Caco-2 (cell line): ENCODE results near the gene SYT14. TPM values are rescaled to one million over a fixed set of nuclear protein-coding genes. Genes with fewer than 3 reads are reported as not detected.
"Not testable (repeated sequence)": the region's sequence is repeated elsewhere in the genome, so short reads cannot be mapped to it uniquely, and the experiment has no call there.

Experiments used
- BruUV-seq: library from RNA; stranded (reverse); fragments of 400-500 nt; replicated peaks from 2 replicates; lab custom pipeline; 2021; lab: Mats Ljungman, UMichigan
- CTCF ChIA-PET: fragments of 300-600 bp; sonication (Branson Sonifier 250); formaldehyde crosslinking; loops from one replicate; lab custom pipeline; 2022; ENCODE audit warnings: antibody characterized with exemption; lab: Charles Lee
- POLR2A ChIA-PET: fragments of 300-600 bp; sonication (Branson Sonifier 250); formaldehyde crosslinking; loops from one replicate; lab custom pipeline; 2022; ENCODE audit warnings: antibody characterized with exemption; lab: Charles Lee
- DNase-seq, 2 experiments: peaks; one replicate each; pipeline versions ENCODE4 v3.0.0 to v3.0.0-alpha.2; 2020 to 2022
- H3K27me3 ChIP-seq: replicated peaks from 2 replicates; pipeline ENCODE4 v1.6.0; 2011; ENCODE audit warnings: low read length; ENCODE audit not compliant: control insufficient read depth, insufficient read depth
- H3K36me3 ChIP-seq: 2 replicates; pipeline ENCODE4 v1.5.1; 2011; ENCODE audit warnings: low read length; ENCODE audit not compliant: control insufficient read depth, insufficient read depth
- H3K4me1 ChIP-seq: fragments of 250-450 bp; sonication (Bioruptor Pico); 2 replicates; pipeline ENCODE4 v1.5.1; 2020; ENCODE audit warnings: mild to moderate bottlenecking
- H3K4me3 ChIP-seq: 2 replicates; pipeline ENCODE4 v1.5.1; 2011; ENCODE audit warnings: low read depth, mild to moderate bottlenecking, control low read depth, low read length
- H3K9me3 ChIP-seq: fragments of 250-450 bp; sonication (Bioruptor Pico); 2 replicates; pipeline ENCODE4 v1.5.1; 2020; ENCODE audit warnings: mild to moderate bottlenecking, moderate library complexity
- H3K27ac Mint-ChIP-seq: one replicate; pipeline ENCODE4 v1.8.0; 2022; ENCODE audit warnings: mixed read lengths; ENCODE audit not compliant: unreplicated experiment
- H3K27me3 Mint-ChIP-seq: one replicate; pipeline ENCODE4 v1.8.0; 2022; ENCODE audit warnings: mixed read lengths; ENCODE audit not compliant: insufficient read depth, unreplicated experiment
- H3K36me3 Mint-ChIP-seq: one replicate; pipeline ENCODE4 v1.8.0; 2022; ENCODE audit warnings: mild to moderate bottlenecking, mixed read lengths; ENCODE audit not compliant: insufficient read depth, unreplicated experiment
- H3K4me1 Mint-ChIP-seq: one replicate; pipeline ENCODE4 v1.8.0; 2022; ENCODE audit warnings: low read depth, mixed read lengths; ENCODE audit not compliant: unreplicated experiment
- H3K4me3 Mint-ChIP-seq: one replicate; pipeline ENCODE4 v1.8.0; 2022; ENCODE audit warnings: mild to moderate bottlenecking, moderate library complexity, mixed read lengths; ENCODE audit not compliant: unreplicated experiment
- H3K9me3 Mint-ChIP-seq: one replicate; pipeline ENCODE4 v1.8.0; 2022; ENCODE audit warnings: mixed read lengths; ENCODE audit not compliant: unreplicated experiment
- intact Hi-C: fragments of 100-400 bp; cut with micrococcal nuclease; formaldehyde crosslinking; loops from one replicate; pipeline ENCODE4 v1.10.0; 2022; ENCODE audit not compliant: unreplicated experiment
- total RNA-seq: library from RNA; stranded (reverse); gene quantifications from 2 replicates; pipeline ENCODE4 v1.2.3, GENCODE V29; 2022
- TF ChIP-seq, protein P1 (sequence below), 2 experiments: fragments of 200-600 bp in 1 of 2; IDR thresholded peaks; 1 replicate in 1 of 2; 2 replicates in 1 of 2; pipeline versions ENCODE4 v1.5.1 to v1.8.0; 2011 to 2022; ENCODE audit warnings: antibody characterized with exemption in 1 of 2, control low read depth in 1 of 2, inconsistent platforms in 1 of 2, low read depth in 1 of 2, low read length in 1 of 2, mild to moderate bottlenecking in 1 of 2, moderate library complexity in 1 of 2; ENCODE audit not compliant: insufficient read depth in 1 of 2, severe bottlenecking in 1 of 2, unreplicated experiment in 1 of 2

Gene SYT14
- total RNA-seq, 1 experiment from 2014 or later = 0.18 TPM

GRCh38 chr1:210099921-210100320 lies 161.9 kb downstream of the SYT14 start:
- no peak overlapping the region for H3K4me3 ChIP-seq
- intact Hi-C loops = loop anchor here (5.0 kb wide), 1 partner anchor 273 kb away; the partner anchor contains the start of gene UTP25
- no peaks in the 10 kb centered on the region for H3K27me3 Mint-ChIP-seq
- peaks cover 20% of the 10 kb centered on the region for H3K4me1 ChIP-seq
- CTCF ChIA-PET = no interaction called here
- no peaks in the 10 kb centered on the region for H3K27me3 ChIP-seq
- no peaks in the 10 kb centered on the region for H3K36me3 ChIP-seq
- no peaks in the 10 kb centered on the region for H3K36me3 Mint-ChIP-seq
- no TSS peak for BruUV-seq
- TF ChIP-seq, protein P1, sequence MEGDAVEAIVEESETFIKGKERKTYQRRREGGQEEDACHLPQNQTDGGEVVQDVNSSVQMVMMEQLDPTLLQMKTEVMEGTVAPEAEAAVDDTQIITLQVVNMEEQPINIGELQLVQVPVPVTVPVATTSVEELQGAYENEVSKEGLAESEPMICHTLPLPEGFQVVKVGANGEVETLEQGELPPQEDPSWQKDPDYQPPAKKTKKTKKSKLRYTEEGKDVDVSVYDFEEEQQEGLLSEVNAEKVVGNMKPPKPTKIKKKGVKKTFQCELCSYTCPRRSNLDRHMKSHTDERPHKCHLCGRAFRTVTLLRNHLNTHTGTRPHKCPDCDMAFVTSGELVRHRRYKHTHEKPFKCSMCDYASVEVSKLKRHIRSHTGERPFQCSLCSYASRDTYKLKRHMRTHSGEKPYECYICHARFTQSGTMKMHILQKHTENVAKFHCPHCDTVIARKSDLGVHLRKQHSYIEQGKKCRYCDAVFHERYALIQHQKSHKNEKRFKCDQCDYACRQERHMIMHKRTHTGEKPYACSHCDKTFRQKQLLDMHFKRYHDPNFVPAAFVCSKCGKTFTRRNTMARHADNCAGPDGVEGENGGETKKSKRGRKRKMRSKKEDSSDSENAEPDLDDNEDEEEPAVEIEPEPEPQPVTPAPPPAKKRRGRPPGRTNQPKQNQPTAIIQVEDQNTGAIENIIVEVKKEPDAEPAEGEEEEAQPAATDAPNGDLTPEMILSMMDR (IDR thresholded peaks at IDR 0.05; ENCODE audit: insufficient read depth in 1 of 2, low read depth in 1 of 2, low read length in 1 of 2, severe bottlenecking in 1 of 2, unreplicated experiment in 1 of 2) = no peak
- no peak overlapping the region for H3K27ac Mint-ChIP-seq
- no peak overlapping the region for H3K4me3 Mint-ChIP-seq
- H3K4me1 Mint-ChIP-seq = peaks cover 6% of the 10 kb centered on the region
- DNase-seq = no peak
- POLR2A ChIA-PET = no interaction called here
- no peaks in the 10 kb centered on the region for H3K9me3 ChIP-seq
- peaks cover 9% of the 10 kb centered on the region for H3K9me3 Mint-ChIP-seq

GRCh38 chr1:210104103-210104502 lies 166.1 kb downstream of the SYT14 start:
- no peak for DNase-seq
- no peaks in the 10 kb centered on the region for H3K9me3 ChIP-seq
- intact Hi-C loops = no loop called here
- no peaks in the 10 kb centered on the region for H3K4me1 Mint-ChIP-seq
- H3K4me1 ChIP-seq = no peaks in the 10 kb centered on the region
- no peaks in the 10 kb centered on the region for H3K27me3 Mint-ChIP-seq
- BruUV-seq = no TSS peak
- H3K27me3 ChIP-seq = no peaks in the 10 kb centered on the region
- ChIA-PET POLR2A (no interaction called here), CTCF (no interaction called here)
- no peak overlapping the region for H3K4me3 ChIP-seq
- no peak overlapping the region for H3K4me3 Mint-ChIP-seq
- TF ChIP-seq, protein P1 (IDR thresholded peaks at IDR 0.05; ENCODE audit: insufficient read depth in 1 of 2, low read depth in 1 of 2, low read length in 1 of 2, severe bottlenecking in 1 of 2, unreplicated experiment in 1 of 2) = no peak
- H3K36me3 ChIP-seq = no peaks in the 10 kb centered on the region
- peaks cover 25% of the 10 kb centered on the region for H3K9me3 Mint-ChIP-seq
- no peak overlapping the region for H3K27ac Mint-ChIP-seq
- H3K36me3 Mint-ChIP-seq = no peaks in the 10 kb centered on the region

DNA sequence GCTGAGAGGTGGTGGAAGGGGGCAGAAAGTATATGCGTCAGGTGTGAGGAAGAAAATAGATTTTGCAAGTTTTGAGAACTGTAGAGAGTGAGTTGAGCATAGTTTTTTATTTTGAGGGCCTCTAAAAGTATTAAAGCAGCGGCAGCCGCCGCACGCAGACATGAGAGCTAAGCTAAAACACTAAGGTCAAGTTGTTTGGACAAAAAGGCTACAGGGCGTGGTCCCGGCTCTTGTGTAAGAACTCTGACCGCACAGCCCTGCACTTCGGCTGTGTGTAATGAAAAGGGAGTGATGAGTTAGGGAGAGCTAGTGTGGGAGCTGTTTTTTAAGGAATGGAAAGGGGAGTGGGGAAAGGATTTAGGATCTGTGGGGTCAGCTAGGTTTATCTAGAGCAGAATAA lies 174.9 kb downstream of the SYT14 start:
- H3K4me1 Mint-ChIP-seq, H3K4me3 Mint-ChIP-seq, H3K27ac Mint-ChIP-seq, BruUV-seq, DNase-seq, H3K9me3 ChIP-seq, H3K4me1 ChIP-seq, H3K36me3 Mint-ChIP-seq, CTCF ChIA-PET, POLR2A ChIA-PET, H3K27me3 ChIP-seq, H3K4me3 ChIP-seq, H3K36me3 ChIP-seq, intact Hi-C loops, H3K27me3 Mint-ChIP-seq: not testable (repeated sequence)
- H3K9me3 Mint-ChIP-seq = peaks cover 13% of the 10 kb centered on the region

DNA sequence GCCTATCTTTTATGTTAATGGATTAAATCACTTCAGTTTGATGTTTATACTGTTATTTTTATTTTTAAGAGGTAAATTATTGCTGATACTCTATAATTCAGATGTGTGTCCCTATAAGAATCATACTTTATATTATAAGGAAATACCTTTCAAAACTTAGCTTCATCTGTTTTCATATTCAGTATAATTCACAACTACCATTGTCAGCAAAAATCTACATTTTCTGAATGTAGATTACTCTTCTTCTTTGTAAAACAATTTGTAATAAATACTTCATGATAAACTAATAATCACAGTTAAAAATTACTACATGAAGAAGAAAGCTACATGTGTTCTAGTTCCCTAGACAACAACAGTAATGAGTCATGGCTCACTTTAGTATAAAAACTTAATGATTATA lies 179.2 kb downstream of the SYT14 start:
- BruUV-seq = no TSS peak
- CTCF ChIA-PET = interaction anchor here (0.6 kb wide), 1 partner anchor 20 kb away, joined by 4 read pairs; no protein-coding TSS in a partner anchor
- H3K4me1 ChIP-seq = no peaks in the 10 kb centered on the region
- POLR2A ChIA-PET = no interaction called here
- no peaks in the 10 kb centered on the region for H3K27me3 ChIP-seq
- Mint-ChIP-seq H3K36me3 (no peaks in the 10 kb centered on the region), H3K27ac (no peak overlapping the region), H3K4me3 (no peak overlapping the region), H3K9me3 (no peaks in the 10 kb centered on the region), H3K4me1 (no peaks in the 10 kb centered on the region), H3K27me3 (no peaks in the 10 kb centered on the region)
- H3K36me3 ChIP-seq = no peaks in the 10 kb centered on the region
- no peaks in the 10 kb centered on the region for H3K9me3 ChIP-seq
- DNase-seq = no peak
- TF ChIP-seq, protein P1 (IDR thresholded peaks at IDR 0.05; ENCODE audit: insufficient read depth in 1 of 2, low read depth in 1 of 2, low read length in 1 of 2, severe bottlenecking in 1 of 2, unreplicated experiment in 1 of 2) = no peak
- no peak overlapping the region for H3K4me3 ChIP-seq
- intact Hi-C loops = no loop called here
